Activated naive CD8-positive, alpha-beta T cell treated with anti-CD3 and anti-CD28 coated beads for 36 hours (primary cell): ENCODE results near the gene HS1BP3. TPM values are rescaled to one million over a fixed set of nuclear protein-coding genes. Genes with fewer than 3 reads are reported as not detected.

Experiments
- DNase-seq: peaks from one replicate; pipeline ENCODE4 v3.0.0; 2021
- H3K27ac Mint-ChIP-seq: one replicate; pipeline ENCODE4 v1.8.0; 2022; ENCODE audit warnings: mild to moderate bottlenecking, moderate library complexity, mixed read lengths
- H3K27me3 Mint-ChIP-seq: one replicate; pipeline ENCODE4 v1.8.0; 2022; ENCODE audit warnings: mild to moderate bottlenecking, mixed read lengths
- H3K36me3 Mint-ChIP-seq: one replicate; pipeline ENCODE4 v1.8.0; 2021; ENCODE audit warnings: mild to moderate bottlenecking, mixed read lengths
- H3K4me1 Mint-ChIP-seq: one replicate; pipeline ENCODE4 v1.8.0; 2021; ENCODE audit warnings: mixed read lengths
- H3K4me3 Mint-ChIP-seq: one replicate; pipeline ENCODE4 v1.8.0; 2022; ENCODE audit warnings: mild to moderate bottlenecking, moderate library complexity, mixed read lengths
- H3K9me3 Mint-ChIP-seq: one replicate; pipeline ENCODE4 v1.8.0; 2022; ENCODE audit warnings: mixed read lengths
- total RNA-seq, 2 experiments: library from RNA; stranded (reverse); gene quantifications; one replicate each; pipeline ENCODE4 v1.2.3, GENCODE V29; 2021

The HS1BP3 gene
- total RNA-seq, 2 experiments from 2014 or later, result 5.9 to 6.0 TPM

DNA sequence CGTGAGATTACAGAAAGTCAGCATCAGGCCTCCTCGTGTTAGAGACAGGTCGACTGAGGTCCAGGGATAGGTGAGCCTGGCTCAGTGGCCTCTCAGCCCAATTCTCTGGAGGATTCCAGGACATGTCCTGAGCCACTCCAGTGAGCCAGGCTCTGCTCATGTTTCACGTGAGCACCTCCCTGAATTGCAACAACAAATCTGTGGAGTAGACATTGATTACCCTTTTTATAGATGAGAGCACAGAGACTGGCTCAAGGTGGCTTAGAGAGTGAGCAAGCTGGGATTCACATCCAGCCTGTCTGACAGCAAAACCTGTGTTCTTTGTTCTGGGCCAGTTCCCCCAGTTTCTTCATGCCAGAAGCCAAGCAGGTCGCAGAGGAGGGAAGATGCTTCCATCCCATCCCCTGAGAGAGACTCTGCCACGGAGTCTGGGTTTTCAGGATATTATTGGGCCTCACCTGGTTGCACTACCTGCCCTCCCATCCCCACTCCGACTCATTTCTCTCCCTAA is 46.4 kb downstream of the HS1BP3 start:
- Mint-ChIP-seq H3K4me1 (no peaks in the 10 kb centered on the region), H3K4me3 (no peak overlapping the region), H3K36me3 (peaks cover 6% of the 10 kb centered on the region), H3K9me3 (peaks cover 5% of the 10 kb centered on the region), H3K27me3 (no peaks in the 10 kb centered on the region), H3K27ac (no peak overlapping the region)
- no peak for DNase-seq

DNA sequence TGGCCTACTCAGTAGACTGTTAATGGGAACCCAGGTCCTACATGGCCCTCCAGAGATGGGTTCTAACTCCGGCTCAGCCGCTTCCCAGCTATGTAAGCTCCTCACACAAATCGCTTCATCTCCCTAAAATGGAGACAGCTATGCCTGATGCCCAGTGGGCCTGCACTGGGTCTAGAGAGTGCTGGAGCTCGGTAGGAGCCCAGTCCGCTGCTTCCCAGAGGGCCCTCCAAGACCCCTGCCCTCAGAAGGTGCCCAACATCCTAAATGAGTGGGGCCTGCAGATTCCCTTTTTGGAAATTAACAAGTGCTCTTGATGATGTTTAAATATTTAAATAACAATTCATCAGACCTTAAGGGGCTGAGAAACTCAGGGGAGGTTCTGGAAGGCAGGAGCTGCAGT is 47.1 kb downstream of the HS1BP3 start:
- Mint-ChIP-seq H3K4me1 (no peaks in the 10 kb centered on the region), H3K4me3 (no peak overlapping the region), H3K27ac (no peak overlapping the region), H3K9me3 (peaks cover 5% of the 10 kb centered on the region), H3K27me3 (no peaks in the 10 kb centered on the region), H3K36me3 (peaks cover 4% of the 10 kb centered on the region)
- no peak for DNase-seq

DNA sequence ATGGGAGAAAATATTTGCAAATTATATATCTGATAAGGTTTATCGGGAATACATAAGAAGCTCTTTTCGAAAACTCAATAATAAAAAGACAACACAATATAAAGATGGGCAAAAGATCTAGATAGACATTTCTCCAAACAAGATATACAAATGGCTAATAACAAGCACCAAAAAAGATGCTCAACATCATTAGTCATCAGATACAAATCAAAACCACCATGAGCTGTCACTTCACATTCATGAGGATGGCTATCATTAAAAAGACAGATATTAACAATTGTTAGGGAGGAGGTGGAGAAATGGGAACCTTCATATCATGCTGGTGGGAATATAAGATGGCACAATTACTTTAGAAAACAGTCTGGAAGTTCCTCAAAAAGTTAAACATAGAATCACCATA is 48.1 kb downstream of the HS1BP3 start:
- no peak overlapping the region for H3K27ac Mint-ChIP-seq
- no peaks in the 10 kb centered on the region for H3K4me1 Mint-ChIP-seq
- H3K27me3 Mint-ChIP-seq, result no peaks in the 10 kb centered on the region
- H3K9me3 Mint-ChIP-seq, result peaks cover 4% of the 10 kb centered on the region
- DNase-seq, result no peak
- H3K36me3 Mint-ChIP-seq, result peaks cover under 1% of the 10 kb centered on the region
- H3K4me3 Mint-ChIP-seq, result no peak overlapping the region

DNA sequence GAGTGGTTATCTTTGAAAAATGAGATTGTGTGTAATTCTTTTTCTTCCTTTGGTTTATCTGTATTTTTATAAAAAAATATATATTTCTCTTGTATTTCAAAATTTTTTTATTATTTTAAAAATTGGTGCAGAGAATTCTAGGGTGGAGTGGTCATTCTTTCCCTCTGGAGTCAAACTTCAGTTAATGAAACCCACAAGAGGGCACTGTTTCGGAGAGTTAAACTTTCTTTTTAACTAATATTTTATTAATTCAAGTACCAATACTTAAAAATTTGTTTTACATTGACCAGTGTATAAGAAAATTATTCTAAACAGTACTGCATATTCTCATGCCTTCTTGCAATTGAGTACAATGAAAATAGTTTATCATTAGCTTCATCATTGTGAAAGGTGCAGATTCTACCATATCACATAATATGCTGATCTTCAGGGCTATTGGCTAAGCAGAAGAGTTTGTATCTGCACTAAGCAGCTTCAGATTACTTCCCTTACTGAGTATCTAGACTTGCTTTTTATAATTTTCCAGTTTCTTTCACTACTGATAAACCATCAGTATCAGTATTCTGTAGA is 50.1 kb downstream of the HS1BP3 start:
- H3K27me3 Mint-ChIP-seq, result no peaks in the 10 kb centered on the region
- no peak for DNase-seq
- H3K9me3 Mint-ChIP-seq, result no peaks in the 10 kb centered on the region
- H3K36me3 Mint-ChIP-seq, result no peaks in the 10 kb centered on the region
- H3K27ac Mint-ChIP-seq, result no peak overlapping the region
- H3K4me1 Mint-ChIP-seq, result peaks cover 3% of the 10 kb centered on the region
- no peak overlapping the region for H3K4me3 Mint-ChIP-seq

DNA sequence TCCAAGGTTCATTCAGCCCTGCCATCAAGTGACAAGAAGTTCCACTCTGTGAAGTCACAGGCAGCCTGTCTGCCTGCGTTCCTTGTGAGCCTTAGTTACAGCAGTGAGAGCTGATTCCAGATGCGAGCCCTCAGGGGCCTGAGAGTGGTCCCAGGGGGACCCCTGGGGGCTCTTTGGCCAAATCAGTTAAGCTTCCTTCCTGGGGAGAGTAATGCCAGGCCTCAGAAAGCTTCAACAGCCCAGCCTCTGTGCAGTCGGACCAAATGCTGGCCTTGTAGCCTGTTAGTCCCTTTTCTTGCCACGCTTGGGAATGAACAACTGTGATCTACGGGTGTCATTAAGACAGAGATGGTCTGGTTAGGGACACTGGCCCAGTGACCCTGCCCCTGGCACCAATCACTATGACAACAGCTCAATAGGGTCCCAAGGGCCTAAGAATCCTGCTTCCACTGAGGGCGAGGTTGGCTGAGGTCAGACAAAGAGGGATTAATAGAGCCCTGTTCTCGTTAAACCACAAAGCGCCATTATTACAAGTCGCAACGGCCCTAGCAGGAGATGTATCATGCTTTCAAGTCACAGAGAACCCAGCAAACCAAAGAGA is 50.9 kb downstream of the HS1BP3 start:
- Mint-ChIP-seq H3K4me3 (no peak overlapping the region), H3K4me1 (peaks cover 8% of the 10 kb centered on the region), H3K27me3 (no peaks in the 10 kb centered on the region), H3K27ac (no peak overlapping the region), H3K36me3 (no peaks in the 10 kb centered on the region), H3K9me3 (no peaks in the 10 kb centered on the region)
- DNase-seq, result no peak

DNA sequence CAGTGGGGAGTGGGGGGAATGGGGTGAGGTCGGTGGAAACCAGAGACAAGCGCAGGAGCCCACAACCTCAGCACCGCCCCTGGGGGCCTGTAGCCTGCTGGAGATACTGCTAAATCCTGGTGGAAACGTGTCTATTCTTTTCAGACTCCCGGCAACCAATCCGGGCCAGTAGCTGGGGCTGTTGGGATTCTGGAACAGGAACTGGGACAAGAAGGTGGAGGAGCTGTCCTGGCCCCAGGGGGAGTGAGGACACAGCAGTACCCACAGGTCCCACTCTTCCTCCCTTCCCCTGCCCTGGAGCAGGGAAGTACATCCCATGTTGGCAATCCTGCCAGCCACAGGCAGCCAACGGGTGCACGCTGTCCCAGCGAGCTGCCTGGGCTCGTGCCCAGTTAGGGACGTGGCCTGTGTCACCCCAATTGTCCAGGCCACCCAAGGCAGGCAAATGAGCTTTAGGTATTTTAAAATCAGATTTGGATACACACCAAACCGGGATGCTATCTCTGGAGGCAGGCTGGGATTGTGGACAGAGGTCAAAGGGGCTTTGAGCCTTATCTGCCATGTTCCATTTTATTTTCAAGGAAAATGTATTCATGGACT is 51.8 kb downstream of the HS1BP3 start:
- Mint-ChIP-seq H3K36me3 (no peaks in the 10 kb centered on the region), H3K27ac (no peak overlapping the region), H3K27me3 (no peaks in the 10 kb centered on the region), H3K9me3 (no peaks in the 10 kb centered on the region), H3K4me1 (peaks cover 8% of the 10 kb centered on the region), H3K4me3 (no peak overlapping the region)
- no peak for DNase-seq

DNA sequence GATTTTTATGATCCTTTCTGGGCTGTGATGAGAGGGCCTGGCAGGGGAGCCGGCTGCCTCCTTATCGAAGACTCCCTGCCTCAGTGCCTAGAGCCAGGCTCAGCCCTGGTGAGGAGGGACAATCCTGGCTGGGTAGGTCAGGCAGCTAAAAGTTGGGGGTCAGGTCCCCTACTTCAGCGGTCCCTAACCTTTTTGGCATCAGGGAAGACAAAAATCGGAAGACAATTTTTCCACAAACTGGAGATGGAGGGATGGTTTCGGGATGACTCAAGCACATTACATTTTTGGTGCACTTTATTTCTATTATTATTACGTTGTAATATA is 53.1 kb downstream of the HS1BP3 start:
- H3K27me3 Mint-ChIP-seq, result no peaks in the 10 kb centered on the region
- no peak for DNase-seq
- H3K36me3 Mint-ChIP-seq, result no peaks in the 10 kb centered on the region
- H3K27ac Mint-ChIP-seq, result no peak overlapping the region
- H3K4me1 Mint-ChIP-seq, result peaks cover 8% of the 10 kb centered on the region
- H3K4me3 Mint-ChIP-seq, result no peak overlapping the region
- H3K9me3 Mint-ChIP-seq, result no peaks in the 10 kb centered on the region

DNA sequence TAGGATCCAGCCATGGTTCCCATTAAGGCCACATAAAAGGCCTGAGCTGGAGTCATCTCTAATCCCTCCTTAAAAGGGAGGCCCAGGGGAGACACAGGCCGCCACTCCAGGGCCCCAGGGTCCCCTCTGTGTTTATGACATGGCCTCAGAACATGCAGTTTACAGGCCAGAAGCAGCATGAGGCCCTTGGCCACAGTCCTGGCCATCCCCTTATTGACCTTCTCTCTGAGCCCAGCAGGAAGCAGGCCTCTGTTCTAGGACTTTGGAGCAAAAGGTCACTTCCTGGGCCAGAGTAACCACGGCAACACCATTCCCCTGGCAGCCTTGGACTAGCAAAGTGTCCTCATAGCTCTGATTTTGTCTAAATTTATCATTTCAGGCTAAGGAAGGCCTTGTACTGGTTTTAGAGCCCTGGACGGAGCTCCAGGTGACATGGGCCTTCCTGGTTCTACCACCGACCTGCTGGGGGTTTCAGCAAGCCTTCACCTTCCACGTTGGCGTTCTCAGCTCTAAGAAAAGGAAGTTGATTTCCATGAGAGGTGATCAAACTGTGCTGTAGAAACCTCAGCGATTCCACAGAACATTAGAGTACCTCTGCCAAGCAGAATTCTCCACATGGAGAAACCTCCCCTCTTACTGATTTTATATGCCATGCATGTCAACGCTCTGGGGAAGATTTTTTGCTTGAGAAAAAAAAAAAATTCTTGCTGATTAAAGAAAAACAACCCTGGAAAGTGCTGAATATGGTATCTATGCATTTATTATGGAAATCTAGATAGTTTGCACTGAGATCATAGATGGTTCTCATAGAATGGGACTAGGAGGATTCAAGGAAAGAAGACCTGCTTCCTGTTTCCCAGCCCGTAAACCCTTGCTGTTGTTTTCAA is 53.7 kb downstream of the HS1BP3 start:
- no peak for DNase-seq
- no peaks in the 10 kb centered on the region for H3K27me3 Mint-ChIP-seq
- H3K27ac Mint-ChIP-seq, result no peak overlapping the region

DNA sequence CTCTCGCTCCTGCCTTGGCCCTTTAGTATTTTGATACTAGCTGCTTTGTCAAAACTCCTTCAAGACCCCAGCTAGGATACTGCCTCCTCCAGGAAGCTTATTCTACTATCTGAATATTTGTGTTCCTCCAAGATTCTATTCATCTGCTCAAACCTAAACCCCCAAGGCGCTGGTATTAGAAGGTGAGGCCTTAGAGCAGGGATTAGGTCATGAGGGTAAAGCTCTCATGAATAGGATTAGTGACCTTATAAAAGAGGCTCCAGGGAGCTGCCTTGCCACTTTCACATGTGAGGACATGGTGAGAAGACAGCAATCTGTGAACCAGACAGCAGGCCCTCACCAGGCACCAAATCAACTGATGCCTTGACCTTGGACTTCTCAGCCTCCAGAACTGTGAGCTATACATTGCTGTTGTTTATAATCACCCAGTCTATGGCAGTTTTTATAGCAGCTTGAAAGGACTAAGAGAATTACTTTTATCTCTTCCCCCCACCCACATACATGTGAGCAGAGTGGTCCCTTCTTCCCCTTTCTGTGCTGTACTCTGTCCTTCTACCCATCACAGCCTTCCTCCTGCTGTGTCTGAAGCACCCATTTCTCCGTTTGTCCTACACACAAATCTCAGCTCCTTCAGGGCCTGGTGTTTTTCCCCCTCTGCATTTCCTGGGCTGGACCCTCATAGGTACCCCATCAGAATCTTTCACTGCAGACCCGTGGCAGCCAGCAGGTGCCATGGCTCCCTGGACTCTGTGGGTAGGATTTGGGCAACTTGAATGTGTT is 54.5 kb downstream of the HS1BP3 start:
- no peaks in the 10 kb centered on the region for H3K9me3 Mint-ChIP-seq
- H3K4me1 Mint-ChIP-seq, result peaks cover 8% of the 10 kb centered on the region

More for the DNA sequence above, 53.7 kb downstream of the HS1BP3 start:
- peaks cover 8% of the 10 kb centered on the region for H3K4me1 Mint-ChIP-seq
- no peaks in the 10 kb centered on the region for H3K36me3 Mint-ChIP-seq
- no peak overlapping the region for H3K4me3 Mint-ChIP-seq
- H3K9me3 Mint-ChIP-seq, result no peaks in the 10 kb centered on the region

DNA sequence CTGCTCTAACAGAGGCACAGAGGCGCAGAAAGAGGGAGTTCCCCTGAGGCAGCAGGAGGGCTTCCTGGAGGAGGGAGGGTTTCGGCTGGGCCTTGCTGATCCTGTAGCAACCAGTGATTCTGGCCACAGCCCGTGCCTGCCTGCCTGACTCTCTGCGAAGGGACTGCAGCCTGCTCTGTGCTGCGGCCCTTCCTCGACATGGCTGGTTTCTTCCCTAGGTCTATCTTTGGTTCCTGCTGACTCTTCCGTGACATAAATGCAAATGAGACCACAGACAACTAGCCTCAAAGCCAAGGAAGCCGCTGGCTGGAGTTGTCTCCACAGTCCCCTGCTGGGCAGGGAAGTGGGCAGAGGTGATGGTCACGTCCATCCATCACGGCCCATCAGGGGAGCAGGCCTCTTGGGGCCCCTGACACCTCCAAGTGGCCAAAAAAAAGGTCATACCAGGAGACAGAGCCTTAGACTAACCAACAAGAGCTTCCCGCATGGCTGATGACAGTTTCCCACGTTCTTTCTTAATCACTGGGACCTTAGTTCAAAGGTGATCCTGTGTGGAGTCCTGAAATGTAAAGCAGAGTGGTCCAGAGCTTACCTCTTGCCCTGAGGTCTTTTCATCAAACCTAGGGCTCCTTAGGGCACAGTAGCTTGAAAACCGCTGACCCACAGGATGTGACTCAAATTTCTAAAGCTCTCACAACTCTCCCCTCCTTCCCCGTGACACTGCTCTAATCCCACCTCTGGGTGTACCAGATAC is 55.3 kb downstream of the HS1BP3 start:
- Mint-ChIP-seq H3K27ac (no peak overlapping the region), H3K36me3 (no peaks in the 10 kb centered on the region), H3K4me1 (peaks cover 8% of the 10 kb centered on the region), H3K27me3 (no peaks in the 10 kb centered on the region), H3K4me3 (no peak overlapping the region), H3K9me3 (no peaks in the 10 kb centered on the region)
- peak; percentile 6 for DNase-seq

More for the DNA sequence above, 54.5 kb downstream of the HS1BP3 start:
- Mint-ChIP-seq H3K36me3 (no peaks in the 10 kb centered on the region), H3K27me3 (no peaks in the 10 kb centered on the region), H3K27ac (no peak overlapping the region), H3K4me3 (no peak overlapping the region)
- no peak for DNase-seq

DNA sequence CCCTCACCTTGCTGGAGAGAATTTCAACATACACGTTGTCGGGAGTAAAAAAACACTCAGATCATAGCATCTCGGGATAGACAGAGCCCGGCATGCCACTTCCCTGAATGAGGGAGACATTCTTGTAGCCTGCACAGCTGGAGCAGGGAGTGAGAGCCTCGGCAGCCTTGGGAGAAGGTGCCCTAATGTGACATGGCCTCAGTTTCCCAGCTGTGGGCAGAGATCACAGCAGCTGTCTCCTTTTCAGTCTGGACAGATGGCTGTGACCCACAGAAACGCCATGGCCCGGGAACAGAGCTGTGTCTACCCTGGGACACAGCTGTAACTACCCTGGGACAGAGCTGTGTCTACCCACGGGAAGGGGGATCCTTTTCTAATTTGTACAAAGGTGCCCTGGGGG is 55.9 kb downstream of the HS1BP3 start:
- H3K4me3 Mint-ChIP-seq, result no peak overlapping the region
- H3K4me1 Mint-ChIP-seq, result peaks cover 8% of the 10 kb centered on the region
- no peak for DNase-seq
- no peak overlapping the region for H3K27ac Mint-ChIP-seq
- H3K9me3 Mint-ChIP-seq, result no peaks in the 10 kb centered on the region
- H3K27me3 Mint-ChIP-seq, result no peaks in the 10 kb centered on the region
- no peaks in the 10 kb centered on the region for H3K36me3 Mint-ChIP-seq

DNA sequence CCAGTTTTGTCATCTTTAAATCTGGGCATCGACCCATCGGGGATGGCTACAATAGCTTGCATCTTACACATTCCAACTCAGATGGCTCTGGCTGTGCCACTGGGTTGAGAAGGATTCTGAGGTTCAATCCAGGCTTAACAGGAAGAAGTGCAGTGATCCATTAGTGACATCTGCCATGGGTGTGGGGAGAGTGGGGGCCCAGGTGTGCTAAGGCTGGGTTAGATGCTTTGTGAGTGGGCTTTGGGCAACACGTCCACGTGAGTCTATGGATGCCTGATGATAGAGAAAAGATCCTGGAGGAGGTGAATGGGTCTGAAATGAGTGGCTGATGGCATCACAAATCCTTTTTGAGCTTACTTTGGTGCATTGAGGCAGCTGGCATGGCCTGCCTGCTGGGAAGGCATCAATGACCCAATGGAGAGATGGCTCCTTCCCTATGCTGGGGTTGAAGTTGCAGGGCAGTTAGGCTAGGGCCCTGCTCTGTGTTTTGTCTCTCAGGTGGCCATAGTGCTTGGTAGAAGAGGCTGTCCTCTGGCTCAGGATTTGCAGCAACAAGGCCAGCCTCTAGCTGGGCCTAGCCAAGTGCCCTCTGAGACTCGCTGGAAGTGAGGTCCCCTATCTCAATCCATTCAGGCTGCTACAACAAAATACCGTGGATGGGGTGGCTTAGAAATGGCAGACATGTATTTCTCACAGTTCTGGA is 56.7 kb downstream of the HS1BP3 start:
- Mint-ChIP-seq H3K36me3 (no peaks in the 10 kb centered on the region), H3K27me3 (no peaks in the 10 kb centered on the region), H3K4me3 (no peak overlapping the region), H3K27ac (no peak overlapping the region), H3K4me1 (peaks cover 8% of the 10 kb centered on the region), H3K9me3 (no peaks in the 10 kb centered on the region)
- no peak for DNase-seq

DNA sequence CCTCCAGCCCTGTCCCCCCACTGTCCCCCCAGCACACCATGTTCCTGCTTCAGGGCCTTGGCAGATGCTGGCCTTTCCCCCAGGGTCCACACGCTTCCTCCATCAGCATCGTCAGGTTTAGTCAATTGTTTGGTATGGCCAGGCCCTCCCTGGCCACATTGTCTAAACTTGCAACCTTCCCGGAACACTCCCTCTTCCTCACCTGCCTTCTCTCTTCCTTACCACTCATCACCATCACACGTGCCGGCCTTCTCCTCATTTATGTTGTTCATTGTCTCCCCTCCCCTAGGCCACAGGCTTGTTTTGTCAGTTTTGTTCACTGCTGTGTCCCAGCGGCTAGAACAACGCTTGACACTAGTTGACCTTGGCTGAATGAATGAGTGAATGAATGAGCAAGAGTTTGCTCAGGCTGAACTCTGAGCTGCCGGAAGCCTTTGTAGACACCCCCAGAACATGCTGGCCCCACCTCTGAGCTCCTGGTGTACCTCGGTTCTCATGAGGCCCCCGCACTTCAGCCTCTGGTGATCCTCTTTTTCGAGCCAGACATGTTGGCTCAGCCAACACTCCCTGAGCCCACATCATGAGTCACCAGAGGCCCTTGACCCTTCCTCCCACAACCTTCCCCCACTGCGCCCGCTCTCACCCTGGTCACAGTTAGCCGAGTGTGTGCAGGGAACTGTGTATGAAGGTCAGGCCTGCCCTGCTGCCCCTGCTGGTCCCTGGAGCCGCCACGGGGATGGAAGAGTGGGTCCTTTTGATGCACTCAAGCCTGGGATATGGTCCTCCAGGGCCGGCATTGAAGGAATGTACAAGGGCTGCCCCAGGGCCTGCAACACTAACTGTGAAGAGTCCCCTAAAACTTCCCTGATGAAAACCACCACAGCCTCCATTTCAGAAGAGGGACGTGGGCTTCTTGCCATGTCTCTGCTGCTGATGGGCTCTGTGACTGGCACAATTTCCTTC is 57.5 kb downstream of the HS1BP3 start:
- Mint-ChIP-seq H3K27ac (no peak overlapping the region), H3K4me3 (no peak overlapping the region), H3K9me3 (no peaks in the 10 kb centered on the region), H3K4me1 (peaks cover 8% of the 10 kb centered on the region), H3K36me3 (no peaks in the 10 kb centered on the region), H3K27me3 (no peaks in the 10 kb centered on the region)
- DNase-seq, result no peak
